Measurements from ENCODE around the gene SNRK. TPM values are rescaled to one million over a fixed set of nuclear protein-coding genes. Genes with fewer than 3 reads are reported as not detected.
A peak's percentile ranks its signal among the peaks of the same experiment; 100 is the strongest.

The SNRK gene
- total and polyA plus RNA-seq, 9 of the 15 experiments (the other 6 are each of a cell fraction or from before 2014, with no cell fraction given) = 1.7 to 12.3 (median 7.3) TPM

DNA sequence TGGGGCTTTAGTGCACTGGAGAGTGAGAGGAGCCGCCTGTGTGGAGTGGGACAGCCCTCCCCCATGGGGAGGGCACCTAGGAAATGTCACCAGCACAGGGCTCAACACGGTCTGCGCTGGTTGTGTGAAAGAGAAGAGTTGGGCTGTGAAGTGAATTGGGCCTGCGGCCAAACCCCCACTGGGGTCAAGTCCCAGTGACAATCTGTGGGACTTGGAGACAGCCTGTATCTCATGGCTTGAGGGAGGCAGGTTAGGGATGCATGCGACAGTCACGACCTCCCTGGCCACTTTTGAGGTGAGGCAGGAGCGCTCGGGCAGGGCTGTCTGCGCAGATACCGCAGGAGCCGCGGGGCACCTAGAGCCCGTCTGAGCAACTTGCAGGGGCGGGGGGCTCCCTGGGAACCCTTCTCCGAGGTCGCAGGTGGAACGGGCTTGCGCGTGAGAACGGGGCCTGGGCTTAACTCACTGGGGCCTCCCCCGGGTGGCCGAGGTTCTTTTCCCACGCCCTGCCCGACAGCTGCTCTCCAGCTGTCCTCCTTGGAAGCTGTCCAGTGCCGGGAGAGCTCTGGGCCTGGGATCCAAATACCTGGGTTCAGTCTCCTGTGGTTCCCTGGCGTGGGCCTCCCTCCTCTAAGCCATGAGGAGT lies 77.4 kb downstream of the SNRK start:
- no peaks in the 10 kb centered on the region; the same call in 2 of the 3 replicates for H3K36me3 ChIP-seq (ENCODE audit: control insufficient read depth, insufficient read depth, low read length)
- CTCF ChIA-PET (ENCODE audit: low intra/inter-chr PET ratio) = no interaction called here
- POLR2A ChIA-PET = interaction anchor here (0.7 to 0.9 kb wide), 2 partner anchors 84 to 507 kb away, joined by 3 read pairs; no protein-coding TSS in a partner anchor
- no peaks in the 10 kb centered on the region for H3K79me2 ChIP-seq (ENCODE audit: control insufficient read depth, insufficient read depth, low read length)
- peaks cover 4% of the 10 kb centered on the region for H3K9me1 ChIP-seq (ENCODE audit: control insufficient read depth, insufficient read depth, low read length)
- intact Hi-C loops (cut with micrococcal nuclease) (no loop called here), in situ Hi-C loops (cut with MboI) (no loop called here)
- H3K4me3 ChIP-seq = no peak overlapping the region
- no peak for TF ChIP-seq ZNF695 (CRISPR knock-in tag; IDR thresholded peaks at IDR 0.05)
- TF ChIP-seq, protein P1, sequence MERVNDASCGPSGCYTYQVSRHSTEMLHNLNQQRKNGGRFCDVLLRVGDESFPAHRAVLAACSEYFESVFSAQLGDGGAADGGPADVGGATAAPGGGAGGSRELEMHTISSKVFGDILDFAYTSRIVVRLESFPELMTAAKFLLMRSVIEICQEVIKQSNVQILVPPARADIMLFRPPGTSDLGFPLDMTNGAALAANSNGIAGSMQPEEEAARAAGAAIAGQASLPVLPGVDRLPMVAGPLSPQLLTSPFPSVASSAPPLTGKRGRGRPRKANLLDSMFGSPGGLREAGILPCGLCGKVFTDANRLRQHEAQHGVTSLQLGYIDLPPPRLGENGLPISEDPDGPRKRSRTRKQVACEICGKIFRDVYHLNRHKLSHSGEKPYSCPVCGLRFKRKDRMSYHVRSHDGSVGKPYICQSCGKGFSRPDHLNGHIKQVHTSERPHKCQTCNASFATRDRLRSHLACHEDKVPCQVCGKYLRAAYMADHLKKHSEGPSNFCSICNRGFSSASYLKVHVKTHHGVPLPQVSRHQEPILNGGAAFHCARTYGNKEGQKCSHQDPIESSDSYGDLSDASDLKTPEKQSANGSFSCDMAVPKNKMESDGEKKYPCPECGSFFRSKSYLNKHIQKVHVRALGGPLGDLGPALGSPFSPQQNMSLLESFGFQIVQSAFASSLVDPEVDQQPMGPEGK (CRISPR knock-in tag; IDR thresholded peaks at IDR 0.05; ENCODE audit: borderline replicate concordance) = no peak
- peak; percentile 61 for TF ChIP-seq POLR2G (IDR thresholded peaks at IDR 0.05; ENCODE audit: low read depth, low read length)
- TF ChIP-seq RBM22 (IDR thresholded peaks at IDR 0.05; ENCODE audit: low read depth, low read length, poor library complexity, severe bottlenecking) = peak; percentile 93
- TF ChIP-seq JUN (IDR thresholded peaks at IDR 0.05; ENCODE audit: borderline replicate concordance, low read depth, low read length) = no peak
- no peak for TF ChIP-seq JUN (CRISPR knock-in tag; IDR thresholded peaks at IDR 0.05; ENCODE audit: borderline replicate concordance)
- no peak for TF ChIP-seq RFX1 (IDR thresholded peaks at IDR 0.05)
- TF ChIP-seq ZFX (CRISPR knock-in tag; IDR thresholded peaks at IDR 0.05) = 0 out of 2 replicates have a peak, but pooled peaks have one; percentile 15
- TF ChIP-seq ZNF431 (CRISPR knock-in tag; IDR thresholded peaks at IDR 0.05) = no peak
- TF ChIP-seq SUPT5H (IDR thresholded peaks at IDR 0.05) = 0 out of 2 replicates have a peak, but pooled peaks have one; percentile 19
- H3K9me3 ChIP-seq (replicated peaks; ENCODE audit: control insufficient read depth, insufficient read depth, low read depth, low read length) = no peaks in the 10 kb centered on the region
- 47% methylated on average over 16 of the region's 26 CpGs for WGBS (ENCODE audit: insufficient coverage, low coverage, missing lambda C conversion rate)
- H4K20me1 ChIP-seq (replicated peaks; ENCODE audit: control insufficient read depth, insufficient read depth, low read length) = no peaks in the 10 kb centered on the region; the same call in 1 of the 2 replicates
- H3K27ac ChIP-seq (ENCODE audit: extremely low read depth, low read depth, low read length) = no peak overlapping the region
- peak; percentile 36 for ATAC-seq
- FAIRE-seq = no peak
- H3K4me2 ChIP-seq (ENCODE audit: insufficient read depth, low read length) = no peak overlapping the region
- peaks cover 0 to 15% of the 10 kb centered on the region in 2 experiments; a peak in 1 of 5 replicates for H3K4me1 ChIP-seq (replicated peaks in 1 of 2; ENCODE audit: control insufficient read depth in 2 of 2, insufficient read depth in 2 of 2, low read length in 2 of 2)
- no peak overlapping the region for H2AFZ ChIP-seq (ENCODE audit: low read depth, low read length)
- BruUV-seq (replicated peaks) = no TSS peak
- no peak overlapping the region for H3K9ac ChIP-seq (ENCODE audit: insufficient read depth in 1 of 2, low read depth in 2 of 2, low read length in 2 of 2)
- H3K27me3 ChIP-seq (ENCODE audit: control insufficient read depth in 2 of 2, insufficient read depth in 2 of 2, low read length in 2 of 2) = no peaks in the 10 kb centered on the region
- no peak for DNase-seq (ENCODE audit: extremely low read depth in 1 of 4, low spot score in 3 of 4)

All from K562 (cell line).